HepG2 (cell line): ENCODE data around the gene CNPPD1. TPM values are rescaled to one million over a fixed set of nuclear protein-coding genes. Genes with fewer than 3 reads are reported as not detected.

ENCODE experiments used
- AHR ChIP-seq: IDR thresholded peaks from 2 replicates; pipeline ENCODE4 v1.6.1; 2018; ENCODE audit warnings: missing genetic modification reagents, missing compliant biosample characterization
- BORCS8-MEF2B ChIP-seq: sonication (generic); formaldehyde crosslinking; IDR thresholded peaks from 2 replicates; pipeline ENCODE4 v1.8.0; 2022; ENCODE audit warnings: mild to moderate bottlenecking, missing genetic modification reagents
- ETV6 ChIP-seq: sonication (generic); formaldehyde crosslinking; conservative IDR thresholded peaks from 2 replicates; pipeline ENCODE4 v1.4.0; 2020; ENCODE audit warnings: missing genetic modification reagents
- GATAD1 ChIP-seq: IDR thresholded peaks from 2 replicates; pipeline ENCODE4 v1.6.1; 2016; ENCODE audit warnings: missing genetic modification reagents, missing compliant biosample characterization
- HINFP ChIP-seq: sonication (generic); formaldehyde crosslinking; IDR thresholded peaks from 2 replicates; pipeline ENCODE4 v1.4.0; 2020; ENCODE audit warnings: low read depth, mild to moderate bottlenecking, missing genetic modification reagents
- HMGA1 ChIP-seq: sonication (generic); formaldehyde crosslinking; conservative IDR thresholded peaks from 2 replicates; pipeline ENCODE4 v1.4.0; 2020; ENCODE audit warnings: missing genetic modification reagents
- NPAS2 ChIP-seq: sonication (generic); formaldehyde crosslinking; IDR thresholded peaks from 2 replicates; pipeline ENCODE4 v1.8.0; 2022; ENCODE audit warnings: mild to moderate bottlenecking, missing genetic modification reagents, borderline replicate concordance
- NR1H2 ChIP-seq: sonication (generic); formaldehyde crosslinking; IDR thresholded peaks from 2 replicates; pipeline ENCODE4 v1.8.1; 2022; ENCODE audit warnings: low read depth, missing genetic modification reagents, borderline replicate concordance
- POLR2AphosphoS2 ChIP-seq: IDR thresholded peaks from 2 replicates; pipeline ENCODE4 v1.6.1; 2011; ENCODE audit warnings: low read depth, low read length, improper control_type of control experiment
- SMAD9 ChIP-seq: sonication (generic); formaldehyde crosslinking; IDR thresholded peaks from 2 replicates; pipeline ENCODE4 v1.5.1; 2020; ENCODE audit warnings: mild to moderate bottlenecking, missing genetic modification reagents
- SMARCC2 ChIP-seq: fragments of 450-650 bp; IDR thresholded peaks from 2 replicates; pipeline ENCODE4 v1.6.1; 2017; ENCODE audit warnings: antibody characterized with exemption, mild to moderate bottlenecking
- THAP11 ChIP-seq: IDR thresholded peaks from 2 replicates; pipeline ENCODE4 v1.6.1; 2016; ENCODE audit warnings: missing biosample characterization, missing genetic modification reagents
- ZIK1 ChIP-seq: sonication (generic); formaldehyde crosslinking; IDR thresholded peaks from 2 replicates; pipeline ENCODE4 v1.5.0; 2020; ENCODE audit warnings: mild to moderate bottlenecking, low read depth, missing genetic modification reagents, borderline replicate concordance
- ZNF121 ChIP-seq: sonication (generic); formaldehyde crosslinking; IDR thresholded peaks from 2 replicates; pipeline ENCODE4 v1.5.0; 2020; ENCODE audit warnings: mild to moderate bottlenecking, missing genetic modification reagents
- ZNF138 ChIP-seq: sonication (generic); formaldehyde crosslinking; IDR thresholded peaks from 2 replicates; pipeline ENCODE4 v1.5.0; 2020; ENCODE audit warnings: mild to moderate bottlenecking, low read depth, missing genetic modification reagents
- ZNF263 ChIP-seq: sonication (generic); formaldehyde crosslinking; IDR thresholded peaks from 2 replicates; pipeline ENCODE4 v1.4.0; 2020; ENCODE audit warnings: missing genetic modification reagents
- ZNF431 ChIP-seq: sonication (generic); formaldehyde crosslinking; IDR thresholded peaks from 2 replicates; pipeline ENCODE4 v1.9.0; 2022; ENCODE audit warnings: missing genetic modification reagents, low read depth, mild to moderate bottlenecking, borderline replicate concordance
- ZNF570 ChIP-seq: sonication (generic); formaldehyde crosslinking; IDR thresholded peaks from 2 replicates; pipeline ENCODE4 v1.4.0; 2020; ENCODE audit warnings: mild to moderate bottlenecking, missing genetic modification reagents, borderline replicate concordance
- ZNF747 ChIP-seq: sonication (generic); formaldehyde crosslinking; IDR thresholded peaks from 2 replicates; pipeline ENCODE4 v1.8.1; 2023; ENCODE audit warnings: missing genetic modification reagents, mild to moderate bottlenecking, borderline replicate concordance
- polyA plus RNA-seq, 8 experiments: library from polyadenylated mRNA; depleted of rRNA in 3 of 8; stranded (reverse) in 7 of 8; unstranded in 1 of 8; fragments of >200 nt; fragmentation: Illumina TruSeq in 4 of 8; extraction: Trizol in 4 of 8; gene quantifications; 2 replicates each; pipeline versions ENCODE4 v1.2.1 to v1.2.3, GENCODE V29; 2011 to 2016; ENCODE audit warnings: low read depth in 4 of 8, missing spikeins in 1 of 8, mixed read lengths in 1 of 8; ENCODE audit not compliant: insufficient read depth in 1 of 8
- total RNA-seq, 5 experiments: library from RNA; depleted of rRNA; stranded (reverse); fragments of >200 nt; fragmentation: Illumina TruSeq; extraction: Trizol; gene quantifications; 2 replicates each; pipeline ENCODE4 v1.2.3, GENCODE V29; 2016; ENCODE audit warnings: low read depth in 1 of 5
- TF ChIP-seq, protein P1 (sequence below), 2 experiments: IDR thresholded peaks; 2 replicates each; pipeline ENCODE4 v1.6.1; 2011 to 2012; ENCODE audit warnings: low read length in 2 of 2, borderline replicate concordance in 1 of 2, low read depth in 1 of 2, mild to moderate bottlenecking in 1 of 2, moderate library complexity in 1 of 2
- TF ChIP-seq, protein P2 (sequence below): sonication (generic); formaldehyde crosslinking; IDR thresholded peaks from 2 replicates; pipeline ENCODE4 v1.5.1; 2020; ENCODE audit warnings: mild to moderate bottlenecking, missing genetic modification reagents

The CNPPD1 gene
- total and polyA plus RNA-seq, 2 of the 13 experiments (the other 11 are each of a cell fraction or from before 2014, with no cell fraction given), result 35.5 to 49.4 TPM

- TF ChIP-seq HINFP (CRISPR knock-in tag) (no peak; the same call in 1 of the 2 replicates), ZNF138 (CRISPR knock-in tag) (peak; percentile 79; the same call in 1 of the 2 replicates), SMAD9 (CRISPR knock-in tag) (peak; percentile 53; the same call in 1 of the 2 replicates), POLR2AphosphoS2 (no peak), GATAD1 (CRISPR knock-in tag) (peak; percentile 77), SMARCC2 (no peak), ZIK1 (CRISPR knock-in tag) (peak; percentile 95), ZNF121 (CRISPR knock-in tag) (no peak), ZNF747 (CRISPR knock-in tag) (peak; percentile 96), AHR (CRISPR knock-in tag) (peak; percentile 81), THAP11 (CRISPR knock-in tag) (peak; percentile 83), ZNF570 (CRISPR knock-in tag) (no peak), ZNF431 (CRISPR knock-in tag) (no peak; the same call in 1 of the 2 replicates), HMGA1 (CRISPR knock-in tag) (no peak), BORCS8-MEF2B (peak; percentile 98), ETV6 (CRISPR knock-in tag) (no peak; the same call in 1 of the 2 replicates), NPAS2 (CRISPR knock-in tag) (no peak), ZNF263 (CRISPR knock-in tag) (peak; percentile 70; the same call in 1 of the 2 replicates), NR1H2 (0 out of 2 replicates have a peak, but pooled peaks have one; percentile 70)
- TF ChIP-seq, protein P1, sequence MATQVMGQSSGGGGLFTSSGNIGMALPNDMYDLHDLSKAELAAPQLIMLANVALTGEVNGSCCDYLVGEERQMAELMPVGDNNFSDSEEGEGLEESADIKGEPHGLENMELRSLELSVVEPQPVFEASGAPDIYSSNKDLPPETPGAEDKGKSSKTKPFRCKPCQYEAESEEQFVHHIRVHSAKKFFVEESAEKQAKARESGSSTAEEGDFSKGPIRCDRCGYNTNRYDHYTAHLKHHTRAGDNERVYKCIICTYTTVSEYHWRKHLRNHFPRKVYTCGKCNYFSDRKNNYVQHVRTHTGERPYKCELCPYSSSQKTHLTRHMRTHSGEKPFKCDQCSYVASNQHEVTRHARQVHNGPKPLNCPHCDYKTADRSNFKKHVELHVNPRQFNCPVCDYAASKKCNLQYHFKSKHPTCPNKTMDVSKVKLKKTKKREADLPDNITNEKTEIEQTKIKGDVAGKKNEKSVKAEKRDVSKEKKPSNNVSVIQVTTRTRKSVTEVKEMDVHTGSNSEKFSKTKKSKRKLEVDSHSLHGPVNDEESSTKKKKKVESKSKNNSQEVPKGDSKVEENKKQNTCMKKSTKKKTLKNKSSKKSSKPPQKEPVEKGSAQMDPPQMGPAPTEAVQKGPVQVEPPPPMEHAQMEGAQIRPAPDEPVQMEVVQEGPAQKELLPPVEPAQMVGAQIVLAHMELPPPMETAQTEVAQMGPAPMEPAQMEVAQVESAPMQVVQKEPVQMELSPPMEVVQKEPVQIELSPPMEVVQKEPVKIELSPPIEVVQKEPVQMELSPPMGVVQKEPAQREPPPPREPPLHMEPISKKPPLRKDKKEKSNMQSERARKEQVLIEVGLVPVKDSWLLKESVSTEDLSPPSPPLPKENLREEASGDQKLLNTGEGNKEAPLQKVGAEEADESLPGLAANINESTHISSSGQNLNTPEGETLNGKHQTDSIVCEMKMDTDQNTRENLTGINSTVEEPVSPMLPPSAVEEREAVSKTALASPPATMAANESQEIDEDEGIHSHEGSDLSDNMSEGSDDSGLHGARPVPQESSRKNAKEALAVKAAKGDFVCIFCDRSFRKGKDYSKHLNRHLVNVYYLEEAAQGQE (IDR thresholded peaks at IDR 0.05; ENCODE audit: borderline replicate concordance in 1 of 2, low read depth in 1 of 2, low read length in 2 of 2), result no peak; a peak in 1 of 4 replicates
- TF ChIP-seq, protein P2, sequence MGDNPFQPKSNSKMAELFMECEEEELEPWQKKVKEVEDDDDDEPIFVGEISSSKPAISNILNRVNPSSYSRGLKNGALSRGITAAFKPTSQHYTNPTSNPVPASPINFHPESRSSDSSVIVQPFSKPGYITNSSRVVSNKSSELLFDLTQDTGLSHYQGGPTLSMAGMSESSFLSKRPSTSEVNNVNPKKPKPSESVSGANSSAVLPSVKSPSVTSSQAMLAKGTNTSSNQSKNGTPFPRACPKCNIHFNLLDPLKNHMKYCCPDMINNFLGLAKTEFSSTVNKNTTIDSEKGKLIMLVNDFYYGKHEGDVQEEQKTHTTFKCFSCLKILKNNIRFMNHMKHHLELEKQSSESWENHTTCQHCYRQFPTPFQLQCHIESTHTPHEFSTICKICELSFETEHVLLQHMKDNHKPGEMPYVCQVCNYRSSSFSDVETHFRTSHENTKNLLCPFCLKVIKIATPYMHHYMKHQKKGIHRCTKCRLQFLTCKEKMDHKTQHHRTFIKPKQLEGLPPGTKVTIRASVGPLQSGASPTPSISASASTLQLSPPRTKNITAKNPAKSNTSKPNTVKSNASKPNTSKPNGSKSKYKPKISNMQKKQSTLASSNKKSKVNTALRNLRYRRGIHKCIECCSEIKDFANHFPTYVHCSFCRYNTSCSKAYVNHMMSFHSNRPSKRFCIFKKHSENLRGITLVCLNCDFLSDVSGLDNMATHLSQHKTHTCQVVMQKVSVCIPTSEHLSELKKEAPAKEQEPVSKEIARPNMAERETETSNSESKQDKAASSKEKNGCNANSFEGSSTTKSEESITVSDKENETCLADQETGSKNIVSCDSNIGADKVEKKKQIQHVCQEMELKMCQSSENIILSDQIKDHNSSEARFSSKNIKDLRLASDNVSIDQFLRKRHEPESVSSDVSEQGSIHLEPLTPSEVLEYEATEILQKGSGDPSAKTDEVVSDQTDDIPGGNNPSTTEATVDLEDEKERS (CRISPR knock-in tag), result peak; percentile 66; the same call in 1 of the 2 replicates
These were observed 16.3 kb downstream of the CNPPD1 start, which contains the start of gene NHEJ1 (continued) for GRCh38 chr2:219160186-219161017.
